IMR-90 (cell line): ENCODE measurements around the gene SPHK1. TPM values are rescaled to one million over a fixed set of nuclear protein-coding genes. Genes with fewer than 3 reads are reported as not detected.

Experiments
- MAFK ChIP-seq: IDR thresholded peaks from 2 replicates; pipeline ENCODE4 v1.6.1; 2012; ENCODE audit warnings: low read depth, low read length, improper control_type of control experiment
- RCOR1 ChIP-seq: IDR thresholded peaks from 2 replicates; pipeline ENCODE4 v1.6.1; 2012; ENCODE audit warnings: mild to moderate bottlenecking, low read length, improper control_type of control experiment; ENCODE audit not compliant: insufficient replicate concordance
- RFX5 ChIP-seq: IDR thresholded peaks from 2 replicates; pipeline ENCODE4 v1.8.0; 2012; ENCODE audit warnings: low read depth, mild to moderate bottlenecking, low read length, moderate library complexity
- polyA plus RNA-seq, 3 experiments: library from polyadenylated mRNA; depleted of rRNA; stranded (reverse); fragments of >200 nt; gene quantifications; 2 replicates each; pipeline ENCODE4 v1.2.3, GENCODE V29; 2012; ENCODE audit warnings: low replicate concordance in 1 of 3
- total RNA-seq: library from RNA; depleted of rRNA; stranded (reverse); fragments of >200 nt; gene quantifications from 2 replicates; pipeline ENCODE4 v1.2.3, GENCODE V29; 2012

Gene SPHK1
- total and polyA plus RNA-seq, 2 of the 4 experiments (the other 2 are of a cell fraction) = 44.4 to 82.7 TPM

DNA sequence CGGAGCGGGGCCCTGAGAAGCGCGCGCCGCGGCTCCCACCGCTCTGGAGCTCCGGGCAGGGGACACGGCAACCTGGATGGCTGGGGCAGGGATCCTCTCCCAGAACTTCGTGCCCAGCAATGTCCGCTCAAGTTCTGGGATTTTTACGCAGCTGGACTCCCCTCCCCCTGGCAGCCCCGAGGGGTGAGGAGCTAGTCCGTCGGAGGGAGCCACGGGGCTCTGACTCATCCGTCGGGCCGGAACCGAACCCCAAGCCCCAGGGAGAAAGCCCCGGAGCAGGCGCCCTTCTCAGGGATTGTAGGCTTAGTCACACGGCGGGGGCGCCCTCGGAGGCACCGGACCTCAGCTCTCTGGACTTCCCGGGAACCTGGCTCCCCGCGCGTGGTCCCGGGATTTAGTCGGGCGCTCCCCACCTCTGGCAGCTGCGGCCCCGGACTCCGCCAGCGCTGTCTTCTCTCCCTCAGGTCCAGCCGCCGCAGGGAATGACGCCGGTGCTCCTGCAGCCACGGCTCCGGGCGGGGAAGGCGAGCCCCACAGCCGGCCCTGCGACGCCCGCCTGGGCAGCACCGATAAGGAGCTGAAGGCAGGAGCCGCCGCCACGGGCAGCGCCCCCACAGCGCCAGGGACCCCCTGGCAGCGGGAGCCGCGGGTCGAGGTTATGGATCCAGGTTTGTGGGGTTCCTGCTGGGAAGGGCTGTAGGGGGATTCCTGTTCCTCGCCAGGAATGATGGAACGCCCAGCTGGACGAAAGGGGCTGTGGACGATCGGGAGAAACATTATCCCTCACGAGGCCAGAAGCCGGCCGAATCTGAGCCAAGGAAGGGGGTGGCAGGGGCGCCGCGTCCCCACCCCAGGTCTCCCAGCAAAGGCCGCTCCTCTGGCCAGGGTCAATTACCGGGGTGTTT lies 830 bp downstream of the SPHK1 start (continued):
- TF ChIP-seq RCOR1 = no peak
- no peak for TF ChIP-seq RFX5
- TF ChIP-seq MAFK = no peak
